Inferior parietal cortex (tissue), 1 donor: Measurements from ENCODE around the gene RNU1-1.
A peak's percentile ranks its signal among the peaks of the same experiment; 100 is the strongest.
"Not testable (repeated sequence)": the region's sequence is repeated elsewhere in the genome, so short reads cannot be mapped to it uniquely, and the experiment has no call there.

Experiments used
- DNase-seq: peaks from one replicate; pipeline ENCODE4 v3.0.0-alpha.2; 2016; ENCODE audit errors: extremely low spot score

Gene RNU1-1

GRCh38 chr1:16521679-16522078 lies 7.6 kb upstream of the RNU1-1 start:
- DNase-seq: not testable (repeated sequence)

- no peak for DNase-seq
These were observed 7.2 kb upstream of the RNU1-1 start for GRCh38 chr1:16521288-16521583.

DNA sequence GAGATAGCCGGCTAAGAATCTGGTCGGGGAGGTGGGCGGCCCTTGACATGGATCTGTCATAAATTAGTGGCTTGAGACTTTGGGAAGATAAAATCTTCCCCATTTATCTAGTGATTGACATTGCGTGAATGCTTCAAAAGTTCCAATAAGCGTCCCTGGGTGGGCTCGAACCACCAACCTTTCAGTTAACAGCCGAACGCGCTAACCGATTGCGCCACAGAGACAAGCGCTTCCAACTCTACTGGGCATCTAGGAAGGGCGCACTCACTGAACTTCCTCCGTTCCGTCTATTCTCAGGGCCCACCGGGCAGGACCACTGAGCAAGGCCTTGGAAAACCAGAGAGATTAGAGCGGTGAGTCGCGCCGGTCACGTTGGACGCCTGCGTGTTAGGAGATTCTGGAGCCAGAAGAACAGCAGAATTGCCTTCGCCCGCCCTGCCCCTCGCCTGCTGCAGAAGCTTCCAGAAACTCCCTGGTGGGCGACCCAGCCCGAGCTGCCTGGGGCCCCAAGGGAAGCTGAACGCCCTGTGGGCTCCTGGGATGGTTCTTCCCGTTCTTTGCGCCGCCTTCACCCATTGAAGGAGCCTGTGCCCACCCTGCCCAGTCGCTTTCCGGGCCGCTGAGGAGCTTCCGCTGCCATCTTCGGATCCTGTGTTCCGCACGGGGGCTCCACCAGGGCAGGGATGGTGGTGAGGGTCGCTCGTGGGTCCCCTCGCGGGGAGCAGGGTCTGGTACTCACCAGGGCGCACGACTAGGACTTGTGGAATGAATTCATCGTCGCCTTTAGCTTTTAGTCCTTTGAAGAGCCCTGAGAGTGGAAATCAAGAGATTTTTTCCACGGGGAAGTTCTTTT lies 6.6 kb upstream of the RNU1-1 start:
- not testable (repeated sequence) for DNase-seq

GRCh38 chr1:16519255-16519951 lies 5.3 kb upstream of the RNU1-1 start:
- not testable (repeated sequence) for DNase-seq

DNA sequence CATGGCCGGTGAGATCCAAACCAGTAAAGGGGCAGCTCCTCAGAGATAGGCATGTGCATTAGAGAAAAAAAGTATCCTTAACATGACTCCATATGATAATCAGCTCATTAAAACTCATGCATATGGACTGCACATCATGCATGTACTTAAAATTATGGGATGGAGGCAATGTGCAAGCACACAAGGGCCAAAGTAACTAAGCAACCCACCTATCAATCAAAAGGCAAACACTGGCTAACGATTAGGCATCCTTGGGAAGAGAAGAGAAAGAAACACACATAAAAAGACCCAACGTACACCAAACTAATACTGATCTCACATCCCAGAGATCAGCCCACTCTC lies 4.8 kb upstream of the RNU1-1 start:
- DNase-seq: not testable (repeated sequence)

GRCh38 chr1:16516694-16517410 lies 2.8 kb upstream of the RNU1-1 start:
- DNase-seq: not testable (repeated sequence)

GRCh38 chr1:16513412-16514106 lies 526 bp downstream of the RNU1-1 start:
- DNase-seq: peak; percentile 67

- DNase-seq: not testable (repeated sequence)
These were observed 1.3 kb downstream of the RNU1-1 start for GRCh38 chr1:16512624-16513411.

DNA sequence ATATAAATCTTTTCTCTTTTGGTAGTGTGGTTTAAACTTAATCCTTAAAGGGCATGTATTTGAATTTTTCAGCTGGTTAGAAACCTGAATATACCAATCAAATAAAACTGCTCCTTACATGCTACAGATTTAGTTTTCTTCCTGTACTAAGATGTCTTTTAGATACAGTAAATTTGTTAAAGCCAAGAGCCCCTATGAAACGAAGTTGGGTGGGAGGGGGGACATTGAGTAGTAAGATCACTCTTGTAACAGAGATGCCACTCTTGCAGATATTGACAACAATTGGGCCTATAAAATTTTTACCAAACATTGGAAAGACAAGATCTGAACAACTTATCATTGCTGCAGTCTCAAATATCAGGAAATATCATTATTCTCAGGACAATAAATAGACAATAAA lies 2.2 kb downstream of the RNU1-1 start:
- not testable (repeated sequence) for DNase-seq

GRCh38 chr1:16508861-16509445 lies 5.1 kb downstream of the RNU1-1 start:
- not testable (repeated sequence) for DNase-seq

GRCh38 chr1:16506364-16507136 lies 7.5 kb downstream of the RNU1-1 start:
- not testable (repeated sequence) for DNase-seq

GRCh38 chr1:16505870-16506269 lies 8.2 kb downstream of the RNU1-1 start:
- DNase-seq: not testable (repeated sequence)

- DNase-seq: no peak
These were observed 10.6 kb downstream of the RNU1-1 start for GRCh38 chr1:16503494-16503893.

DNA sequence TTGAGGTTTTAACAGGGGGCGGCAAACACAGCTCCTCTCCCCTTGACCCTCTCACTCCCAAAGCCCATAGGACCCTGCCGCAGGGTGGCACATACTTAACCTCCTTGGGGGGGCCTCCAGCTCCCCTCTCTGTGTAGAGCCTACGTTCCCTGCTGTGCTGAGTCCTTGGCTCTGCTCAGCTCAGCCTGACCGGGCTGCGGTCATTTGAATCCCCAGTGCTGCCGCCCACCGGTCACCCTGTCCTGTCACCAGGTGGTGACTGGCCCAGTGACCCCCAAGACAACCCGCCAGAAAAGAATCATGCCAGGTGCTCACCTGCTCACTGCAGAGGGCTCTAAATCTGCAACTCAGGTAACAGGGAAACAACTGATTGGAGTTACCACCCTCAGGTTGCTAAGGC lies 12.6 kb downstream of the RNU1-1 start:
- DNase-seq: not testable (repeated sequence)

- not testable (repeated sequence) for DNase-seq
These were observed 13.1 kb downstream of the RNU1-1 start for GRCh38 chr1:16500975-16501374.

DNA sequence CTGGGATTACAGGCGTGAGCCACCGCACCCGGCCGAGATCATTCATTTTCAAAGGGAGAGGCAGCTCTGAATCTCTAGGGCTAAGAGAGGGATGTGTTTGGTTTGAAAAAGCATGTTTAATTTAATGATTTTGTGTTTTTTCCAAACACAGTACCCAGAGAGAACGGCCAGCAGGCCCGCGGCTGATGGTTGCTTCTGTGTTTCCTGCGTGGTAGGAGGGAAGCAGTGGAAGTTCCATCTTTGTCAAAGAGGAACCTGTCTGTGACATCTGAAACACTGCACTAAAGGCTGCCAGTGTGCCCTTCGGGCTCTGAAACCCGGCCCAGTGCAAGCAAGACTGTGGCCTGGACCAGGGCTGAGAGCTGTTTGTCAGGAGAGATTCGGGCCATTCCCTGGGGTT lies 13.6 kb downstream of the RNU1-1 start:
- DNase-seq: not testable (repeated sequence)

- peak; percentile 75 for DNase-seq
These were observed 15.3 kb downstream of the RNU1-1 start for GRCh38 chr1:16498573-16499413.

GRCh38 chr1:16498047-16498446 lies 16.0 kb downstream of the RNU1-1 start:
- DNase-seq: not testable (repeated sequence)

- not testable (repeated sequence) for DNase-seq
These were observed 16.6 kb downstream of the RNU1-1 start for GRCh38 chr1:16497474-16497904.
